Fibroblast of lung (primary cell): Measurements from ENCODE around the gene COL8A1.

Experiments
- EZH2 ChIP-seq: IDR thresholded peaks from 2 replicates; pipeline ENCODE4 v1.5.1; 2012; ENCODE audit warnings: low read length, control low read depth, mild to moderate bottlenecking; ENCODE audit errors: missing control alignments
- TF ChIP-seq, protein P1 (sequence below), 2 donors: IDR thresholded peaks in 1 of 2; conservative IDR thresholded peaks in 1 of 2; 1 replicate in 1 of 2; 2 replicates in 1 of 2; pipeline ENCODE4 v1.5.1; 2011 to 2012; ENCODE audit warnings: low read length in 2 of 2, control low read depth in 1 of 2, inconsistent platforms in 1 of 2, low read depth in 1 of 2, mild to moderate bottlenecking in 1 of 2

DNA sequence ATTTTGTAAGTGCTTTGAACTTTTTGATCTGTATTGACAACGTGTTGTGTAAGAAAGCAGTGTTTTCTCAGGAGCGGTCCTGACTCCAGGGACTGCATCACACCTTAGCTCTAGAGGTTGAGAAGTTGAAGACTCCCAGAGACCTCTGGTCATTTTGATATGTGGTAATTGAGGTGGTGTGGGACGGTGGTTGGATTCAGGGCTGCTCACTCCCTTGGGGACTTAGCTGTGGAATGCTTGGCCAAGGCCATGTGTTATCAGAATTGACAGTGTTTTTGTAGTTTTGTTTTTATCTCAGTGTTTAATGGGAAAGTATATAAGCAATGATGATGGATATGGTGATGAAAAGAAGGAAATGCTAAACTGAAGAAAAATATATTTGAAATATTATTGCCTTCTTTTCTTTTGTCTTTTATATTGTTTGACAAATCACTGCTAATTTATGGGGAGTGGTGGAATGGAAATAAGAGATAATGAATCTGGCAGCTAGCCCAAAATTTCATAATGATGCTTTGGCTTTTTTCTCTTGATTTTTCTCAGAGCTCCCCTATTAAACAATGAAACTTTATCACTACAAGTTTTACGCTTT, 195.3 kb downstream of the COL8A1 start:
- TF ChIP-seq, protein P1, sequence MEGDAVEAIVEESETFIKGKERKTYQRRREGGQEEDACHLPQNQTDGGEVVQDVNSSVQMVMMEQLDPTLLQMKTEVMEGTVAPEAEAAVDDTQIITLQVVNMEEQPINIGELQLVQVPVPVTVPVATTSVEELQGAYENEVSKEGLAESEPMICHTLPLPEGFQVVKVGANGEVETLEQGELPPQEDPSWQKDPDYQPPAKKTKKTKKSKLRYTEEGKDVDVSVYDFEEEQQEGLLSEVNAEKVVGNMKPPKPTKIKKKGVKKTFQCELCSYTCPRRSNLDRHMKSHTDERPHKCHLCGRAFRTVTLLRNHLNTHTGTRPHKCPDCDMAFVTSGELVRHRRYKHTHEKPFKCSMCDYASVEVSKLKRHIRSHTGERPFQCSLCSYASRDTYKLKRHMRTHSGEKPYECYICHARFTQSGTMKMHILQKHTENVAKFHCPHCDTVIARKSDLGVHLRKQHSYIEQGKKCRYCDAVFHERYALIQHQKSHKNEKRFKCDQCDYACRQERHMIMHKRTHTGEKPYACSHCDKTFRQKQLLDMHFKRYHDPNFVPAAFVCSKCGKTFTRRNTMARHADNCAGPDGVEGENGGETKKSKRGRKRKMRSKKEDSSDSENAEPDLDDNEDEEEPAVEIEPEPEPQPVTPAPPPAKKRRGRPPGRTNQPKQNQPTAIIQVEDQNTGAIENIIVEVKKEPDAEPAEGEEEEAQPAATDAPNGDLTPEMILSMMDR (conservative IDR thresholded peaks at IDR 0.05 in 1 of 2, IDR thresholded peaks at IDR 0.05 in 1 of 2; ENCODE audit: low read depth in 1 of 2, low read length in 2 of 2), result no peak
- no peak for TF ChIP-seq EZH2
